ENCODE measurements around the gene PDE11A.
"Not testable (repeated sequence)": the region's sequence is repeated elsewhere in the genome, so short reads cannot be mapped to it uniquely, and the experiment has no call there.

DNA sequence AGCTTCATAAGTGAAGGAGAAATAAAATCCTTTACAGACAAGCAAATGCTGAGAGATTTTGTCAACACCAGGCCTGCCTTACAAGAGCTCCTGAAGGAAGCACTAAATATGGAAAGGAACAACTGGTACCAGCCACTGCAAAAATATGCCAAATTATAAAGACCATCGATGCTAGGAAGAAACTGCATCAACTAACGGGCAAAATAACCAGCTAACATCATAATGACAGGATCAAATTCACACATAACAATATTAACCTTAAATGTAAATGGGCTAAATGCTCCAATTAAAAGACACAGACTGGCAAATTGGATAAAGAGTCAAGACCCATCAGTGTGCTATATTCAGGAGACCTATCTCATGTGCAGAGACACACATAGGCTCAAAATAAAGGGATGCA, 21.3 kb downstream of the PDE11A start:
- TF ChIP-seq, protein P1, sequence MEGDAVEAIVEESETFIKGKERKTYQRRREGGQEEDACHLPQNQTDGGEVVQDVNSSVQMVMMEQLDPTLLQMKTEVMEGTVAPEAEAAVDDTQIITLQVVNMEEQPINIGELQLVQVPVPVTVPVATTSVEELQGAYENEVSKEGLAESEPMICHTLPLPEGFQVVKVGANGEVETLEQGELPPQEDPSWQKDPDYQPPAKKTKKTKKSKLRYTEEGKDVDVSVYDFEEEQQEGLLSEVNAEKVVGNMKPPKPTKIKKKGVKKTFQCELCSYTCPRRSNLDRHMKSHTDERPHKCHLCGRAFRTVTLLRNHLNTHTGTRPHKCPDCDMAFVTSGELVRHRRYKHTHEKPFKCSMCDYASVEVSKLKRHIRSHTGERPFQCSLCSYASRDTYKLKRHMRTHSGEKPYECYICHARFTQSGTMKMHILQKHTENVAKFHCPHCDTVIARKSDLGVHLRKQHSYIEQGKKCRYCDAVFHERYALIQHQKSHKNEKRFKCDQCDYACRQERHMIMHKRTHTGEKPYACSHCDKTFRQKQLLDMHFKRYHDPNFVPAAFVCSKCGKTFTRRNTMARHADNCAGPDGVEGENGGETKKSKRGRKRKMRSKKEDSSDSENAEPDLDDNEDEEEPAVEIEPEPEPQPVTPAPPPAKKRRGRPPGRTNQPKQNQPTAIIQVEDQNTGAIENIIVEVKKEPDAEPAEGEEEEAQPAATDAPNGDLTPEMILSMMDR (IDR thresholded peaks at IDR 0.05): not testable (repeated sequence)
- TF ChIP-seq POLR2AphosphoS5 (IDR thresholded peaks at IDR 0.05): not testable (repeated sequence)
